ENCODE results near the gene FRMPD1.

- TF ChIP-seq EZH2 (IDR thresholded peaks at IDR 0.05; ENCODE audit: insufficient read depth, poor library complexity, severe bottlenecking) (no peak), EZH2phosphoT487 (IDR thresholded peaks at IDR 0.05; ENCODE audit: insufficient read depth, low read depth) (no peak)
Measured at GRCh38 chr9:37621273-37622121, 29.3 kb upstream of the FRMPD1 start.
